Esophagus muscularis mucosa (tissue), 3 donors: ENCODE data around the gene RNF25.

Experiments
- CTCF ChIP-seq, 3 experiments: fragments of 200-600 bp in 2 of 3; fragments of 450-650 bp in 1 of 3; sonication (generic) in 2 of 3; IDR thresholded peaks; one replicate each; pipeline ENCODE4 v1.5.1; 2017 to 2019; ENCODE audit warnings: antibody characterized with exemption in 3 of 3, mild to moderate bottlenecking in 2 of 3, moderate library complexity in 1 of 3
- POLR2A ChIP-seq: fragments of 450-650 bp; IDR thresholded peaks from one replicate; pipeline ENCODE4 v1.6.1; 2017; ENCODE audit warnings: antibody characterized with exemption, moderate library complexity, mild to moderate bottlenecking, low read depth

- TF ChIP-seq CTCF (IDR thresholded peaks at IDR 0.05) (no peak), POLR2A (no peak)
These were observed 36.1 kb downstream of the RNF25 start for GRCh38 chr2:218635719-218636118.
